Pancreas (tissue), 10 donors: ENCODE results near the gene MADD. TPM values are rescaled to one million over a fixed set of nuclear protein-coding genes. Genes with fewer than 3 reads are reported as not detected.

Experiments used
- ATAC-seq, 4 donors: fragments of 200-7000 bp; cut with Tn5 transposase; one replicate each; pipeline versions ENCODE4 v1.8.0 to v1.9.1; 2020; ENCODE audit warnings: mild to moderate bottlenecking in 4 of 4, moderate library complexity in 4 of 4
- DNase-seq, 6 donors: peaks; one replicate each; pipeline ENCODE4 v3.0.0-alpha.2; 2020
- FAIRE-seq: peaks from 2 replicates; lab custom pipeline; 2012; peaks lifted over from hg19 to GRCh38; lab: Jason Lieb, UNC
- H3K27ac ChIP-seq, 4 donors: fragments of 200-600 bp; sonication (generic); 1 replicate in 3 of 4; 2 replicates in 1 of 4; pipeline versions ENCODE4 v1.5.0 to v1.8.0; 2020
- H3K27me3 ChIP-seq, 4 donors: fragments of 200-600 bp; one replicate each; pipeline ENCODE4 v1.8.0; 2021
- H3K36me3 ChIP-seq, 3 donors: fragments of 200-600 bp; sonication (generic) in 1 of 3; one replicate each; pipeline versions ENCODE4 v1.5.0 to v1.8.0; 2020 to 2021
- H3K4me1 ChIP-seq, 3 donors: fragments of 200-600 bp; one replicate each; pipeline ENCODE4 v1.8.0; 2021
- H3K4me3 ChIP-seq, 4 donors: fragments of 200-600 bp; sonication (generic) in 2 of 4; one replicate each; pipeline versions ENCODE4 v1.5.0 to v1.8.0; 2020 to 2021
- H3K9me3 ChIP-seq, 4 donors: fragments of 200-600 bp; one replicate each; pipeline ENCODE4 v1.8.0; 2021
- WGBS, 2 donors: extraction: QIAGEN DNeasy Blood & Tissue Kit; methylation state at CpG; one replicate each; pipeline ENCODE4 v1.1.7; 2013; 5-methylcytosine and 5-hydroxymethylcytosine counted together
- intact Hi-C, 3 donors: fragments of 100-400 bp; cut with DNase I; formaldehyde crosslinking; loops; one replicate each; pipeline versions ENCODE4 v1.11.1 to v1.14.2; 2022
- polyA plus RNA-seq, 2 donors: library from polyadenylated mRNA; stranded (reverse); fragments of 200-250 nt; gene quantifications; one replicate each; pipeline ENCODE4 v1.2.3, GENCODE V29; 2013
- total RNA-seq, 6 donors: library from RNA; stranded (reverse); fragmentation: NEBNext Ultra II Directional in 4 of 6; extraction: Animal tissue kit (Norgen Biotek cat#: 25700) in 4 of 6; gene quantifications; one replicate each; pipeline versions ENCODE4 v1.2.1 to v1.2.4, GENCODE V29; 2021 to 2023
- TF ChIP-seq, protein P1 (sequence below), 4 donors: fragments of 200-600 bp; sonication (generic) in 3 of 4; IDR thresholded peaks; one replicate each; pipeline versions ENCODE4 v1.5.0 to v1.8.0; 2021; ENCODE audit warnings: antibody characterized with exemption in 4 of 4
- donor health status: healthy with polysubstance abuse.
- donor health status: DM: no; HTN: no; CAD: no; lungs with moderate emphysema.
- donor health status: DM: no; HTN: no; CAD: no.
- donor health status: control.
- donor health status: control.
- donor health status: Bipolar disorder and iron deficiency.
- donor health status: DM: yes; HTN: yes; CAD: no.
- donor health status: DM: no; HTN: no; CAD: no.
- donor health status: DM: no; HTN: no; CAD: no.
- donor health status: DM: yes; HTN: yes; CAD: no.

MADD gene
- total and polyA plus RNA-seq, 8 donors = 15.0 to 36.9 (median 21.3) TPM

GRCh38 chr11:47289856-47290255 lies 19.9 kb downstream of the MADD start:
- no peak overlapping the region for H3K27ac ChIP-seq
- no peak overlapping the region for H3K4me3 ChIP-seq
- TF ChIP-seq, protein P1, sequence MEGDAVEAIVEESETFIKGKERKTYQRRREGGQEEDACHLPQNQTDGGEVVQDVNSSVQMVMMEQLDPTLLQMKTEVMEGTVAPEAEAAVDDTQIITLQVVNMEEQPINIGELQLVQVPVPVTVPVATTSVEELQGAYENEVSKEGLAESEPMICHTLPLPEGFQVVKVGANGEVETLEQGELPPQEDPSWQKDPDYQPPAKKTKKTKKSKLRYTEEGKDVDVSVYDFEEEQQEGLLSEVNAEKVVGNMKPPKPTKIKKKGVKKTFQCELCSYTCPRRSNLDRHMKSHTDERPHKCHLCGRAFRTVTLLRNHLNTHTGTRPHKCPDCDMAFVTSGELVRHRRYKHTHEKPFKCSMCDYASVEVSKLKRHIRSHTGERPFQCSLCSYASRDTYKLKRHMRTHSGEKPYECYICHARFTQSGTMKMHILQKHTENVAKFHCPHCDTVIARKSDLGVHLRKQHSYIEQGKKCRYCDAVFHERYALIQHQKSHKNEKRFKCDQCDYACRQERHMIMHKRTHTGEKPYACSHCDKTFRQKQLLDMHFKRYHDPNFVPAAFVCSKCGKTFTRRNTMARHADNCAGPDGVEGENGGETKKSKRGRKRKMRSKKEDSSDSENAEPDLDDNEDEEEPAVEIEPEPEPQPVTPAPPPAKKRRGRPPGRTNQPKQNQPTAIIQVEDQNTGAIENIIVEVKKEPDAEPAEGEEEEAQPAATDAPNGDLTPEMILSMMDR (IDR thresholded peaks at IDR 0.05) = no peak
- no peaks in the 10 kb centered on the region for H3K9me3 ChIP-seq
- no peaks in the 10 kb centered on the region for H3K27me3 ChIP-seq
- H3K36me3 ChIP-seq = peaks cover 0 to 75% (median 20%) of the 10 kb centered on the region in 3 donors
- DNase-seq (no peak), FAIRE-seq (no peak), ATAC-seq (no peak)
- intact Hi-C loops = no loop called here
- WGBS, 2 donors = 92 to 95% methylated on average over 15 of the region's 15 CpGs
- no peaks in the 10 kb centered on the region for H3K4me1 ChIP-seq

DNA sequence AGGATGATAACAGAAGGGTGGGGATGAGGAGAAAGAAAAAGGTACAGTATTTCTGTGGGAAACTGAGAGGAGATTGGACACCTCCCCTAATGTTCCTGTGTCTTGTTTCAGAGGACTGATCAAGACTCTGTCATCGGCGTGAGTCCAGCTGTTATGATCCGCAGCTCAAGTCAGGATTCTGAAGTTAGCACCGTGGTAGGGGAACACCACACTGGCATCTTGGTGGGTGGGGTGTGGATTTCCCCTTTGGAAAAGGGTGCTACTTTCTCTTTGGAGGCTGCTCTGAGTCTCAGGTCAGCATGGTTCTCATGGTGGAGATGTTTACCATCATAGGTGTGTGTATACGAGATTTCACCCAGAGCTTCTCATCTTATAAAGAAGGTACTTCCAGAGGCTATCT lies 25.5 kb downstream of the MADD start:
- Histone ChIP-seq H3K4me3 (no peak overlapping the region), H3K36me3 (peaks cover 0 to 73% (median 13%) of the 10 kb centered on the region in 3 donors), H3K9me3 (no peaks in the 10 kb centered on the region), H3K27me3 (no peaks in the 10 kb centered on the region), H3K27ac (no peak overlapping the region), H3K4me1 (no peaks in the 10 kb centered on the region)
- ATAC-seq (no peak), DNase-seq (no peak), FAIRE-seq (no peak)
- TF ChIP-seq, protein P1 (IDR thresholded peaks at IDR 0.05) = no peak
- WGBS, 2 donors = 93 to 95% methylated on average over 5 of the region's 5 CpGs
- intact Hi-C loops = no loop called here

- DNase-seq (no peak), FAIRE-seq (no peak), ATAC-seq (no peak)
- H3K27me3 ChIP-seq = no peaks in the 10 kb centered on the region
- H3K27ac ChIP-seq = no peak overlapping the region
- WGBS, 2 donors = 91 to 93% methylated on average over 4 of the region's 4 CpGs
- H3K4me3 ChIP-seq = no peak overlapping the region
- peaks cover 0 to 66% (median 13%) of the 10 kb centered on the region in 3 donors for H3K36me3 ChIP-seq
- no peaks in the 10 kb centered on the region for H3K9me3 ChIP-seq
- intact Hi-C loops = no loop called here
- no peaks in the 10 kb centered on the region for H3K4me1 ChIP-seq
- TF ChIP-seq, protein P1 (IDR thresholded peaks at IDR 0.05) = no peak
These were observed 26.1 kb downstream of the MADD start for GRCh38 chr11:47296045-47296444.

DNA sequence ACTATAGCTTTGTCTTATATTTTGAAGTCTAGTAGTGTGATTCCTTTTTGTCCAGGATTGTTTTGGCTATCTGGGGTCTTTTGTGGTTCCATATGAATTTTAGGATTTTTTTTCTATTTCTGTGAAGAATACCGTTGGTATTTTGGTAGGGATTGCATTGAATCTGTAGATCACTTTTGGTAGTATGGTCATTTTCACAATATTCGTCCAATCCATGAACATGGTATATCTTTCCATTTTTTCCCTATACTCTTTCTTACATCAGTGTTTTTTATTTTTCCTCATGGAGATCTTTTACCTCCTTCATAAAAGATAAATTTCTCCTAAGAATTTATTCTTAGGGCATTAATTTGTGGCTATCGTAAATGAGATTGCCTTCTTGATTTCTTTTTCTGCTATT lies 29.1 kb downstream of the MADD start:
- intact Hi-C loops = no loop called here
- H3K4me3 ChIP-seq = no peak overlapping the region
- 93 to 95% methylated on average over 3 of the region's 3 CpGs for WGBS, 2 donors
- H3K27ac ChIP-seq = no peak overlapping the region
- no peaks in the 10 kb centered on the region for H3K4me1 ChIP-seq
- FAIRE-seq (no peak), ATAC-seq (no peak), DNase-seq (no peak)
- H3K9me3 ChIP-seq = no peaks in the 10 kb centered on the region
- H3K27me3 ChIP-seq = no peaks in the 10 kb centered on the region
- TF ChIP-seq, protein P1 (IDR thresholded peaks at IDR 0.05) = no peak
- H3K36me3 ChIP-seq = peaks cover 0 to 72% (median 13%) of the 10 kb centered on the region in 3 donors

- no peaks in the 10 kb centered on the region for H3K4me1 ChIP-seq
- no peaks in the 10 kb centered on the region for H3K9me3 ChIP-seq
- WGBS, 2 donors = 88 to 96% methylated on average over 1 of the region's 1 CpG
- H3K27ac ChIP-seq = no peak overlapping the region
- FAIRE-seq (no peak), DNase-seq (no peak), ATAC-seq (no peak)
- intact Hi-C loops = no loop called here
- H3K4me3 ChIP-seq = no peak overlapping the region
- TF ChIP-seq, protein P1 (IDR thresholded peaks at IDR 0.05) = no peak
- peaks cover 0 to 66% (median 8%) of the 10 kb centered on the region in 3 donors for H3K36me3 ChIP-seq
- no peaks in the 10 kb centered on the region for H3K27me3 ChIP-seq
These were observed 32.9 kb downstream of the MADD start for GRCh38 chr11:47302853-47303252.
